ENCODE measurements around the gene KIAA1328. TPM values are rescaled to one million over a fixed set of nuclear protein-coding genes. Genes with fewer than 3 reads are reported as not detected.

The KIAA1328 gene
- polyA plus RNA-seq, 1 donor (not counting 4 experiments of a cell fraction or from before 2014, with no cell fraction given): 5.5 TPM

DNA sequence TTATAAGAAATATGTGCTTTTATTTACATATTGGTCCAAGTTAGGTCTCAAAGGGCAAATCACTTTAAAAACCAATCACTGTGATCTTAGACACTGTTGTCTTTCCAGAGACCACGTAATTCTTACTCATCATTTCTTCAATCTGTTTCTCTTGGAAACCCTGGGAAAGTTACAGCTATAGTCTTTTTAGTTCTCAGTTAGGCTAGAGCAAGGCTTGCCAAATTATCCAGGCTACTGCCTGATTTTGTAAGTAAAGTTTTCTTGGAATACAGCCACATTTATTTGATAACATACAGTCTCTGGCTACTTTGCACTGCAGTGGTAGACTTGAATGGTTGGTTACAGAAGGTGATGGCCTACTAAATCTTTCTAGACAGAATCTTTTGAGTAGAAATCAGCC is 106.0 kb downstream of the KIAA1328 start:
- no peaks in the 10 kb centered on the region for H3K36me3 ChIP-seq (ENCODE audit: control insufficient read depth in 2 of 2, extremely low read depth in 1 of 2, insufficient read depth in 2 of 2, low read length in 2 of 2)
- H3K9me1 ChIP-seq (ENCODE audit: control insufficient read depth, extremely low read depth, insufficient read depth, low read length): no peaks in the 10 kb centered on the region
- H3K27me3 ChIP-seq (ENCODE audit: control insufficient read depth, extremely low read depth, insufficient read depth, low read length): no peaks in the 10 kb centered on the region
- no peak for TF ChIP-seq EZH2 (IDR thresholded peaks at IDR 0.05; ENCODE audit: low read length)
- TF ChIP-seq, protein P1, sequence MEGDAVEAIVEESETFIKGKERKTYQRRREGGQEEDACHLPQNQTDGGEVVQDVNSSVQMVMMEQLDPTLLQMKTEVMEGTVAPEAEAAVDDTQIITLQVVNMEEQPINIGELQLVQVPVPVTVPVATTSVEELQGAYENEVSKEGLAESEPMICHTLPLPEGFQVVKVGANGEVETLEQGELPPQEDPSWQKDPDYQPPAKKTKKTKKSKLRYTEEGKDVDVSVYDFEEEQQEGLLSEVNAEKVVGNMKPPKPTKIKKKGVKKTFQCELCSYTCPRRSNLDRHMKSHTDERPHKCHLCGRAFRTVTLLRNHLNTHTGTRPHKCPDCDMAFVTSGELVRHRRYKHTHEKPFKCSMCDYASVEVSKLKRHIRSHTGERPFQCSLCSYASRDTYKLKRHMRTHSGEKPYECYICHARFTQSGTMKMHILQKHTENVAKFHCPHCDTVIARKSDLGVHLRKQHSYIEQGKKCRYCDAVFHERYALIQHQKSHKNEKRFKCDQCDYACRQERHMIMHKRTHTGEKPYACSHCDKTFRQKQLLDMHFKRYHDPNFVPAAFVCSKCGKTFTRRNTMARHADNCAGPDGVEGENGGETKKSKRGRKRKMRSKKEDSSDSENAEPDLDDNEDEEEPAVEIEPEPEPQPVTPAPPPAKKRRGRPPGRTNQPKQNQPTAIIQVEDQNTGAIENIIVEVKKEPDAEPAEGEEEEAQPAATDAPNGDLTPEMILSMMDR (optimal IDR thresholded peaks at IDR 0.05 in 1 of 3, IDR thresholded peaks at IDR 0.05 in 1 of 3, conservative IDR thresholded peaks at IDR 0.05 in 1 of 3; ENCODE audit: extremely low read depth in 1 of 3, insufficient read depth in 2 of 3, low read length in 3 of 3): no peak
- no peak overlapping the region for H3K4me2 ChIP-seq (ENCODE audit: control insufficient read depth, extremely low read depth, insufficient read depth, low read depth, low read length)
- dilution Hi-C loops (cut with MboI; ENCODE audit: extremely low pct_ligation_motif_present, low sequenced_read_pairs): no loop called here
- no peaks in the 10 kb centered on the region for H4K20me1 ChIP-seq (ENCODE audit: control insufficient read depth, extremely low read depth, insufficient read depth, low read length)
- H3K9ac ChIP-seq (ENCODE audit: control insufficient read depth, extremely low read depth, insufficient read depth, low read length): no peak overlapping the region
- no peaks in the 10 kb centered on the region for H3K4me1 ChIP-seq (ENCODE audit: control insufficient read depth, extremely low read depth, insufficient read depth, low read length)
- FAIRE-seq (no peak), DNase-seq (ENCODE audit: low read depth, low spot score) (no peak)
- no peak overlapping the region for H2AFZ ChIP-seq (ENCODE audit: control insufficient read depth, low read length)
- no peaks in the 10 kb centered on the region for H3K9me3 ChIP-seq (ENCODE audit: control insufficient read depth, low read depth, low read length)
- no peak overlapping the region for H3K27ac ChIP-seq (ENCODE audit: control insufficient read depth, insufficient read depth, low read length)
- H3K79me2 ChIP-seq (ENCODE audit: control insufficient read depth, insufficient read depth, low read length): no peaks in the 10 kb centered on the region
- H3K4me3 ChIP-seq (ENCODE audit: control insufficient read depth in 2 of 3, extremely low read depth in 1 of 3, insufficient read depth in 2 of 3, low read depth in 1 of 3, low read length in 3 of 3): no peak overlapping the region

DNA sequence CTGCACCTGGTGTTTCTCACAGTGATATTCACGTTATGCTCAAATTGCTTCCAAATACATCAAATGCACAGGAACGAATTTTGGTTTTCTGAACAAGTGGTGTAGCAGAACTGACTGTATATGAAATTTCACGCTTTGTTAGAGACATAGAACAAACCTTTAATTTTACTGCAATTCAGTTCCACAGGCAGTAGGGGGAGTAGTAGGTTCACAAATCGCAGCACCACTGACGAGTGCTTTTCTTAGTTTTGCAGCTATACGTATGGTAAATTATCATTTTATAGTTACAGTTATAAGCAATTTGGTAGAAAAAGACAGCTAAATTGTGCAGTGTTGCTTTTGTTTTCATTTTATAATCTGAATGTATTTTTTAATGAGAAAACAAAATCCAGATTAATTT is 113.3 kb downstream of the KIAA1328 start:
- TF ChIP-seq, protein P1 (optimal IDR thresholded peaks at IDR 0.05 in 1 of 3, IDR thresholded peaks at IDR 0.05 in 1 of 3, conservative IDR thresholded peaks at IDR 0.05 in 1 of 3; ENCODE audit: extremely low read depth in 1 of 3, insufficient read depth in 2 of 3, low read length in 3 of 3): peak; percentile 59 to 76 (median 74)
- TF ChIP-seq EZH2 (IDR thresholded peaks at IDR 0.05; ENCODE audit: low read length): no peak
- DNase-seq (ENCODE audit: low read depth, low spot score): peak; percentile 1
- Histone ChIP-seq H3K79me2 (ENCODE audit: control insufficient read depth, insufficient read depth, low read length) (no peaks in the 10 kb centered on the region), H3K4me2 (ENCODE audit: control insufficient read depth, extremely low read depth, insufficient read depth, low read depth, low read length) (no peak overlapping the region), H3K36me3 (ENCODE audit: control insufficient read depth in 2 of 2, extremely low read depth in 1 of 2, insufficient read depth in 2 of 2, low read length in 2 of 2) (no peaks in the 10 kb centered on the region), H3K9me3 (ENCODE audit: control insufficient read depth, low read depth, low read length) (no peaks in the 10 kb centered on the region), H4K20me1 (ENCODE audit: control insufficient read depth, extremely low read depth, insufficient read depth, low read length) (no peaks in the 10 kb centered on the region), H3K27me3 (ENCODE audit: control insufficient read depth, extremely low read depth, insufficient read depth, low read length) (no peaks in the 10 kb centered on the region), H2AFZ (ENCODE audit: control insufficient read depth, low read length) (no peak overlapping the region), H3K9me1 (ENCODE audit: control insufficient read depth, extremely low read depth, insufficient read depth, low read length) (no peaks in the 10 kb centered on the region), H3K4me1 (ENCODE audit: control insufficient read depth, extremely low read depth, insufficient read depth, low read length) (no peaks in the 10 kb centered on the region), H3K27ac (ENCODE audit: control insufficient read depth, insufficient read depth, low read length) (no peak overlapping the region), H3K9ac (ENCODE audit: control insufficient read depth, extremely low read depth, insufficient read depth, low read length) (no peak overlapping the region), H3K4me3 (ENCODE audit: control insufficient read depth in 2 of 3, extremely low read depth in 1 of 3, insufficient read depth in 2 of 3, low read depth in 1 of 3, low read length in 3 of 3) (no peak overlapping the region)
- FAIRE-seq: peak; percentile 70
- dilution Hi-C loops (cut with MboI; ENCODE audit: extremely low pct_ligation_motif_present, low sequenced_read_pairs): no loop called here
